Aorta (tissue), 4 donors: ENCODE data around the gene SPEN. TPM values are rescaled to one million over a fixed set of nuclear protein-coding genes. Genes with fewer than 3 reads are reported as not detected.

Experiments
- polyA plus RNA-seq, 2 donors: library from polyadenylated mRNA; stranded (reverse); fragments of 200-250 nt; gene quantifications; one replicate each; pipeline ENCODE4 v1.2.3, GENCODE V29; 2013
- total RNA-seq, 2 donors: library from RNA; stranded (reverse); fragmentation: NEBNext Ultra II Directional; extraction: Animal tissue kit (Norgen Biotek cat#: 25700); gene quantifications; one replicate each; pipeline ENCODE4 v1.2.1, GENCODE V29; 2021
- donor health status: healthy with polysubstance abuse.
- donor health status: Bipolar disorder and iron deficiency.
- donor health status: DM: no; HTN: no; CAD: no.
- donor health status: DM: yes; HTN: yes; CAD: no.

SPEN gene
- total and polyA plus RNA-seq, 4 donors: 19.8 to 102 (median 51.7) TPM

Other genes starting within 250 kb of the SPEN start
- gene DDI2, start 230.2 kb upstream of the SPEN start, total RNA-seq: 10 to 100 TPM; 24.7 to 29.6 TPM
- gene DDI2, start 230.2 kb upstream of the SPEN start, polyA plus RNA-seq: 1 to 10 TPM; 4.7 to 5.4 TPM
- gene PLEKHM2, start 163.4 kb upstream of the SPEN start, total RNA-seq: 10 to 100 TPM; 81.4 to 81.7 TPM
- 10 to 100 TPM; 23.9 to 67.6 TPM for gene PLEKHM2, start 163.4 kb upstream of the SPEN start, polyA plus RNA-seq
- 1 to 10 TPM; 2.5 to 4.3 TPM for gene SLC25A34, start 111.4 kb upstream of the SPEN start, total RNA-seq
- 1 to 10 TPM; 5.6 to 9.8 TPM for gene SLC25A34, start 111.4 kb upstream of the SPEN start, polyA plus RNA-seq
- gene TMEM82, start 105.2 kb upstream of the SPEN start, total RNA-seq: not detected
- 1 to 10 TPM in 1 of 2 donors, not detected in 1; 5.8 TPM for gene TMEM82, start 105.2 kb upstream of the SPEN start, polyA plus RNA-seq
- 100 to 1,000 TPM; 418 to 507 TPM for gene FBLIM1, start 88.9 kb upstream of the SPEN start, total RNA-seq
- gene FBLIM1, start 88.9 kb upstream of the SPEN start, polyA plus RNA-seq: 100 to 1,000 TPM; 192 to 584 TPM
- gene UQCRHL, start 40.1 kb upstream of the SPEN start, total RNA-seq: 1 to 10 TPM; 1.2 to 1.3 TPM
- gene UQCRHL, start 40.1 kb upstream of the SPEN start, polyA plus RNA-seq: 1 to 10 TPM; 1.3 to 4.6 TPM
- gene ZBTB17, start 128.4 kb downstream of the SPEN start, total RNA-seq: 10 to 100 TPM; 42.3 to 55.5 TPM
- 100 to 1,000 TPM in 1 of 2 donors, 10 to 100 TPM in 1; 15.0 to 134 TPM for gene ZBTB17, start 128.4 kb downstream of the SPEN start, polyA plus RNA-seq
- gene SRARP, start 156.5 kb downstream of the SPEN start, total RNA-seq: not detected
- not detected for gene SRARP, start 156.5 kb downstream of the SPEN start, polyA plus RNA-seq
- 100 to 1,000 TPM; 313 to 802 TPM for gene HSPB7, start 170.3 kb downstream of the SPEN start, total RNA-seq
- 100 to 1,000 TPM; 128 to 338 TPM for gene HSPB7, start 170.3 kb downstream of the SPEN start, polyA plus RNA-seq
- gene CLCNKA, start 174.3 kb downstream of the SPEN start, total RNA-seq: 1 to 10 TPM; 1.0 to 1.3 TPM
- gene CLCNKA, start 174.3 kb downstream of the SPEN start, polyA plus RNA-seq: 1 to 10 TPM in 1 of 2 donors, not detected in 1; 4.5 TPM
- under 1 TPM in 1 of 2 donors, not detected in 1; 0.39 TPM for gene CLCNKB, start 196.1 kb downstream of the SPEN start, total RNA-seq
- under 1 TPM; 0.23 to 0.38 TPM for gene CLCNKB, start 196.1 kb downstream of the SPEN start, polyA plus RNA-seq
- under 1 TPM in 1 of 2 donors, not detected in 1; 0.26 TPM for gene FAM131C, start 225.9 kb downstream of the SPEN start, total RNA-seq
- under 1 TPM in 1 of 2 donors, not detected in 1; 0.67 TPM for gene FAM131C, start 225.9 kb downstream of the SPEN start, polyA plus RNA-seq